NCI-H2081 (cell line): Measurements from ENCODE around the gene ATP4B.

Source experiments
- DNase-seq, 2 experiments: peaks; one replicate each; lab custom pipeline; 2025; lab: John Stamatoyannopoulos, UW

The ATP4B gene

DNA sequence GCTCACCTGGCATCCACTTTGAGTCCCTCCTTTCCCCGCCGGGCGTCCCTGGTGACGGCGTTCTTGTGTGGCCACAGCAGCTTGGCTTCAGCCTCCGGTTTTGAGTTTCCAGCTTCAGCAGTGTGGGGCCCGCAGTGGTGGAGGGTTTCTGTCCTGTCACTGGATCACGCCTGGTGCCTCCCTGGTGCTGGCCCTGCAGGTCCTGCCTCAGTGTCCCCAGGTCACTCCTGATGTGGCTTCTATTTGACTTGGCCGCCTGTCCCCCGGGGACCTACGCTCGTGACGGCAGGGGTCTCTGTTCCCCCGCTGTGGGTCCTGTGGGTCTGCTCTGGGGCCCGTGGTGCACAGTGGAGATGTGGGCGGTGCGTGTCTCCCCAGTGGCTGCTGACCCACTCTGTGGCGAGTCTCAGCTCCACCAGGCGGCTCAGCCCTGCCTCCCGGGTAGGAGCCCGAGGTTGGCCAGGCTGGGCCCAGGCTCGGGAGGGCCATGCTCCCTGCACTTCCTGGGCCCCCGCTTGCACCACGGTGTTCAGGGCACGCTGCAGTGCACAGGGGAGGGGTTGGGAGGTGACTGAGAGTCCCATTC is 1.9 kb downstream of the ATP4B start:
- no peak for DNase-seq

- no peak for DNase-seq
Observed at GRCh38 chr13:113655346-113656002, 2.5 kb downstream of the ATP4B start.

- DNase-seq = no peak
Observed at GRCh38 chr13:113654591-113655345, 3.2 kb downstream of the ATP4B start.

DNA sequence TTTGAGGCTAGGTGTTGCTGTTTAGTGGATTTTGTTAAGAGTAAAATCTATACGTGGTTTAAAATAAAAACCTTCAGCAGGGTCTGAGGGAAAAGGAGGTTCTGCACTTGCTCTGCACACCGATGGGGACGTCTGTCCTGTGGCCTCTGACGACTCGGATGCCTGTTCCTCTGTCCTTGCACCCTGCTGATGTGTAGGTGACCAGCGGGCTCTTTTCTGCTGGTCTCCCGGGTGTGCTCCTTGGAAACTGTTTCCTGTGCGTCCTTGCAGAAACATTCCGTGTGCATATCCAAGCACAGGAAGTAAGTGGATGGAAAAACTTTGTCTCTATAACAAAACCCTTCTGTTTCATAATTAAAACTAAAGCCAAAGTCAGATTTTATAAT is 3.8 kb downstream of the ATP4B start:
- DNase-seq = peak in 1 of 2 experiments; percentile 37

GRCh38 chr13:113653264-113654174 is 4.5 kb downstream of the ATP4B start:
- DNase-seq = peak; percentile 61 to 81

DNA sequence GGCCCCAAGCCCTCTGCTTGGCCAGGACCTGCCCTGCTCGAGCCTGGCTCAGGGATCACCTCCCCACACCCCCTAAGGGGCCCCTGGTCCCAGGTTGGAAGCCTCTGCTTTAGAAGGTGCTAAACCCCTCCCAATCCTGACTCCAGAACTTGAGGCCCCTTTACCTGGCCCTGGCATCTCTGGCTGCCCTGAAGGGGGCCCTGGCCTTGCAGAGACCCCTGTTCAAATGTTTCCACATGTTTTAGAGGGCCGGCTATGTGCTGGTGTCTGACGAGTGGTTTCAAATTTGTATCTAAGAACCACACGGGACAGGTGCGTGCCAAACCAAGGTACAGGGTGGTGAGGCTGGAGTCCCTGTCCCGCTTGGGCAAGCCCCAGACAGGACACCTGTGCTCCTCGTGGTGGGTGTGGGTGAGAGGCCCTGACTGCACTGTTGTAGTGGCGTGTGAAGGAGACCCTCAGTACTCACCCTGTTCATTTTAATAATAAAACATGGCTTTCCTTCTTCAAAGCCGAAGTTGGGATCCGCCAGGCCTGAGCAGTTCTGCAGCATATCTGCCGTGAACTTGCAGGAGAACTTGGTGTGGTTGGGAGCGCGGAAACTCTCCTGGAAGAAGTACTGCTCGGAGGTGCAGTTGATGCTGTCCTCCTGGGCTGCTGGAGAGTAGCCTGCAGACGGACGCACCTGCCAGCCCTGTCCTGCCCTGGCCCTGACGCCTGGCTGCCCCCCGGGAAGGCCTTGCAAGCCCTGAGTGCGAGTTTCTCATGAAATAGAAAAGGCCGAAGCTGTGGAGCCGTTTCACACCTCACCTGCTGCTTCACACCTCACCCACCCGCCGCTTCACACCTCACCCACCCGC is 5.4 kb downstream of the ATP4B start:
- DNase-seq = no peak

DNA sequence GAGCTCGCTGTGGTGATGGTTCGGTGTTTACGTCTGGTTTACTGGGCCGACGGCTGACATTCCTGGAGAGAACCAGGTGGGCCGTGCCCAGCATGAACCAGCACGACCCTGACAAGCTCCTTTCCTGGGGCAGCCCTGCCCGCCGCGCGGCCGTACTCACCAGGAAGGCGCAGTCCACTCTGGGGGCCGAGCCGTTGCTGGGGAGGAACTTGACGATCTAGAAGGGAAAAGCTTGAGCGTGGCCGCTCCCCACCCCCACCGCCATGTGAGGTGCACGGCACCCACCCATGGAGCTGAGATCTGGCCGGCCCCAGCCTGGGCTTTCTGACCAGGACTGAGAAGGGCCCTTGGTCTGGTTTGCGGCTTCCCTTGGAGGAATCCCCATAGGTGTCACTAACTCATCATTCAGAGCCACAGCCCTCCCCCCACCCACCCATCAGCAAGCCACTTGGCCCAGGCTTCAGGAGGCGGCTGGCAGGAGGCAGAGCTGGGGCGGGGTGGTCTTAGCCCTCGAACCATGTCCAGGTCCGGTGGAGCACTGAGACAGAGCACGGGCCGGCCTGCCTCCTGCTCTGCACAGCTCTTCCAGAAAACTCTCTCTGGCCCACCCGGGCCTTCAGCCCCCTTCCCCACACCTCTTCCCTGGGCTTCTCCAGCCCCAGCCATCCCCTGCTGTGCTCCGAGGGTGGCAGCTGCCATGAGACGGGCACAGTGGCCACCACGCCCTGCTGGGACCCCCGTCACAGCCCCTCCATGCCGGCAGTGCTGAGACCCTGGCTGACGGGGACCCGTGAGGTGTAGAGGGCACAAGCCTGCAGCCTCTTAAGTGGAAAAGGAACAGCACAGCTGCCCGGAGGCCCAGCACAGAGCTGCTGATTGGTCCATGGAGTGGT is 6.2 kb downstream of the ATP4B start:
- DNase-seq = no peak

GRCh38 chr13:113650731-113651148 is 7.3 kb downstream of the ATP4B start:
- DNase-seq = no peak

DNA sequence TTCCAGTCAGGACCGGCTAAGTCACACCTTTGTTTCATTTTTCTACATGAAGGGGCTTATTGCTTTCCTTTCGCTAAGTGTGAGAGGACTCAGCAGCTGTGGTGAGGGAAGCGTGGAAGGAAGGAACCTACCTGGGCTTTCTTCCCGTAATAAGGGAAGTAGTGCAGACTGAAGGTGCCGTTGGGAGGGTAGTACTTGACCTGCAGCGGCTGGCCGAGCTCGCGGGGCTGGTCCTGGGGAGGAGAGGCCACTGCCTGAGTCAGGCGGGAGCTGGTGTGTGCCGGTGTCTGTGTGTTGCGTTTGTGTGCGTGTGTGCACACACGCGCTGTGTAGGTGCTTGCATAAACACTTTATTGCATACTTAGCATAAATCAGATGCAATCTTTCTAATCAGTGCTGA is 7.7 kb downstream of the ATP4B start:
- no peak for DNase-seq

GRCh38 chr13:113649212-113649611 is 8.8 kb downstream of the ATP4B start:
- no peak for DNase-seq

DNA sequence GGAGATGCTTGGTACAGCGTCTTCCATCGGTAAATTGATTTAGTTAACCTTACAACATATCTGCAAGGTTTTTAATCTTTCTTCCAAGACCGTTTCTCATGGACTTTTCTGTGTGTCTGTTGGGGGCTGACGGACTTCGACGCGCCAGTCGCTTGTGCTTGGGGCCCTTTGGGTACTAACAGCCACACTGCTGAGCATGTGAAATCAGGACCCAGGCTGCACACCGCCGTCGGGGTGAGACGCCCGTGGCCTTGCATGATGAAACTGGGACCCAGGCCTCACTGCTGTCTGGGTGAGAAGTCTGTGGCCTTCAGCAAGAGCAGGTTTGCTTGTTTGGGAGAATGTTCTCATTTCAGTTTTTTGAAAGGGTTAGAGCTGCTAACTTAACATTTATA is 9.8 kb downstream of the ATP4B start:
- DNase-seq = no peak

GRCh38 chr13:113647351-113648215 is 10.4 kb downstream of the ATP4B start:
- peak; percentile 85 to 93 for DNase-seq

DNA sequence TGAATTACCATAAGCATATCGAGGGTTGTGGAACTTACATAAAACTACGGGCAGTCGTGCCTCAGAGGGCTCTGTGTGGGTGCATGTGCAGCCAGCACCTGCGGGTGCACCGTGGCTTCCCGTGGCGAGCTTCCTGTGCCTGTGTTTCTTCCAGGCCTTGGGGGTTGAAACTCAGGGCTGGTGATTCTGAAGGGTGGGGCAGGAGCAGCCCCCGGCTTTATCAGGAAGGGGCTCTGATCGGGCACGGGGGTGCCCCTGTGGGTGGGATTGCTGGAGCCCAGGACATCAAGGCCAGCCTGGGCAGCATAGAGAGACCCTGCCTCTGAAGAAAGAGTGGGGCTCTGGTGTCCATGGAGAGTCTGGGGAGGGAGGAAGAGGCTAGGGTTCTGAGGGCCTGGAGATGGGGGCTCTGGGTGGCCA is 11.1 kb downstream of the ATP4B start:
- DNase-seq = no peak

- peak in 1 of 2 experiments; percentile 33 for DNase-seq
Observed at GRCh38 chr13:113646376-113646775, 11.6 kb downstream of the ATP4B start.

GRCh38 chr13:113645329-113645728 is 12.7 kb downstream of the ATP4B start:
- DNase-seq = no peak

DNA sequence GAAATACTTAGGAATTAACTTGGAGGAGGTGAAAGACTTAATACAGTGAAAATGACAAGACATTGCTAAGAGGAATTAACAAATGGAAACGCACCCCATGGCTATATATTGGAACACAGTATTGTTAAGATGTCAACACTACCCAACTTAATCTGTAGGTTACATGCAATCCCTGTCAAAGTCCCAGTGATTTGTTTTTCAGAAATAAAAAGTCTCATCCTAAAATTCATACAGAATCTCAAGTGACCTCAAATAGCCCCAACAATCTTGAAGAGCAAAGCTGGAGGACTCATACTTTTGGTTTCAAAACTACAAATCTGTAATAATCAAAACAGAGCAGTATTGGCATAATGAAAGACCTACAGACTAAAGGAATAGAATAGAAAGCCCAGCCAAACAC is 13.2 kb downstream of the ATP4B start:
- no peak for DNase-seq

- no peak for DNase-seq
Observed at GRCh38 chr13:113643593-113643992, 14.4 kb downstream of the ATP4B start.

- no peak for DNase-seq
Observed at GRCh38 chr13:113642563-113642962, 15.4 kb downstream of the ATP4B start.

DNA sequence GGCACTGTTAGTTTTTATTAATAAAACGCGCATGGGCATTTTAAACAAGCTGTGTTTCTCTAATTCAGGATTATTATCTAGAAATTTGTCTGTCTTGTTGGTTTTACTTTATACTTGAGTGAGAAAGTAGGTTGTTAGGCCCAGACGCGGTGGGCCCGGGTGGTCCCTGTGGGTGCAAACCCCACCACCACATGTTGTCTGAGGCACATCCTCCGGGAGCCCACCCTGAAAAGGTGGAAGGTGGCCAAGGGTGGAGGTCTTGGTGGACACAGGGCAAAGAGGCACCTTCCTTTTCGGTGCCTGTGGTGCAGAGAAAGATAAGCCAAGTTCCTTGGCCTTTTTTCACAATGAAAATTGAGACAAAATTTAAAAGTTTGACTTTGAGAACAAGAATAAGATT is 16.6 kb downstream of the ATP4B start:
- DNase-seq = no peak
